CD14-positive monocyte (primary cell): ENCODE measurements around the gene WNT7A. TPM values are rescaled to one million over a fixed set of nuclear protein-coding genes. Genes with fewer than 3 reads are reported as not detected.

Experiments used
- DNase-seq, 3 donors: peaks; one replicate each; pipeline ENCODE4 v3.0.0-alpha.2; 2011 to 2022
- H2AFZ ChIP-seq: 2 replicates; pipeline ENCODE4 v1.6.0; 2012; ENCODE audit warnings: mild to moderate bottlenecking, low read depth, low read length, inconsistent platforms; ENCODE audit not compliant: insufficient read depth, poor library complexity, severe bottlenecking
- H3K27ac ChIP-seq, 2 donors: 1 replicate in 1 of 2; 2 replicates in 1 of 2; pipeline ENCODE4 v1.5.1; 2012 to 2013; ENCODE audit warnings: low read length in 2 of 2, control low read depth in 1 of 2, inconsistent platforms in 1 of 2, low read depth in 1 of 2, mild to moderate bottlenecking in 1 of 2
- H3K27me3 ChIP-seq, 2 donors: one replicate each; pipeline versions ENCODE4 v1.6.0 to v1.6.1; 2011 to 2013; ENCODE audit warnings: low read length in 2 of 2; ENCODE audit not compliant: control insufficient read depth in 2 of 2, insufficient read depth in 2 of 2
- H3K36me3 ChIP-seq, 2 donors: replicated peaks in 1 of 2; 1 replicate in 1 of 2; 2 replicates in 1 of 2; pipeline versions ENCODE4 v1.5.1 to v1.6.1; 2012 to 2013; ENCODE audit warnings: low read length in 2 of 2, control low read depth in 1 of 2, inconsistent platforms in 1 of 2, mild to moderate bottlenecking in 1 of 2; ENCODE audit not compliant: insufficient read depth in 2 of 2, control insufficient read depth in 1 of 2
- H3K4me1 ChIP-seq, 2 donors: 1 replicate in 1 of 2; 2 replicates in 1 of 2; pipeline versions ENCODE4 v1.5.1 to v1.6.1; 2012 to 2013; ENCODE audit warnings: low read length in 2 of 2, control low read depth in 1 of 2, inconsistent platforms in 1 of 2, mild to moderate bottlenecking in 1 of 2, moderate library complexity in 1 of 2; ENCODE audit not compliant: insufficient read depth in 2 of 2, control insufficient read depth in 1 of 2
- H3K4me2 ChIP-seq: replicated peaks from 2 replicates; pipeline ENCODE3; 2012; ENCODE audit warnings: low read length, moderate library complexity, mild to moderate bottlenecking; ENCODE audit not compliant: poor library complexity, severe bottlenecking; ENCODE audit errors: extremely low read depth
- H3K4me3 ChIP-seq, 3 experiments: fragments of 200-600 bp in 1 of 3; sonication (generic) in 1 of 3; replicated peaks in 1 of 3; 1 replicate in 2 of 3; 2 replicates in 1 of 3; pipeline ENCODE4 v1.5.1; 2011 to 2013; ENCODE audit warnings: low read length in 3 of 3, mild to moderate bottlenecking in 3 of 3, control low read depth in 2 of 3, low read depth in 2 of 3, inconsistent platforms in 1 of 3, moderate library complexity in 1 of 3
- H3K79me2 ChIP-seq: 2 replicates; pipeline ENCODE4 v1.6.0; 2012; ENCODE audit warnings: mild to moderate bottlenecking, control low read depth, inconsistent platforms, low read length, moderate library complexity; ENCODE audit not compliant: insufficient read depth
- H3K9ac ChIP-seq: 2 replicates; pipeline ENCODE4 v1.6.0; 2017; ENCODE audit warnings: low read length, mild to moderate bottlenecking; ENCODE audit not compliant: insufficient read depth, poor library complexity, severe bottlenecking
- H3K9me3 ChIP-seq, 2 donors: replicated peaks in 1 of 2; 1 replicate in 1 of 2; 2 replicates in 1 of 2; pipeline versions ENCODE4 v1.5.1 to v1.6.1; 2012 to 2013; ENCODE audit warnings: low read length in 2 of 2, control low read depth in 1 of 2; ENCODE audit not compliant: control insufficient read depth in 1 of 2, insufficient read depth in 1 of 2
- H4K20me1 ChIP-seq: 2 replicates; pipeline ENCODE4 v1.6.0; 2012; ENCODE audit warnings: mild to moderate bottlenecking, low read length, control low read depth, moderate library complexity; ENCODE audit not compliant: insufficient read depth
- H3K27ac Mint-ChIP-seq, 7 donors: one replicate each; pipeline ENCODE4 v1.8.0; 2020; ENCODE audit warnings: mild to moderate bottlenecking in 7 of 7, mixed read lengths in 7 of 7, moderate library complexity in 6 of 7, inconsistent platforms in 2 of 7
- H3K27me3 Mint-ChIP-seq, 3 donors: one replicate each; pipeline ENCODE4 v1.8.0; 2021 to 2022; ENCODE audit warnings: low read depth in 3 of 3, mild to moderate bottlenecking in 3 of 3, mixed read lengths in 3 of 3, moderate library complexity in 3 of 3, inconsistent platforms in 1 of 3
- H3K36me3 Mint-ChIP-seq, 2 donors: one replicate each; pipeline ENCODE4 v1.8.0; 2020; ENCODE audit warnings: mixed read lengths in 2 of 2, inconsistent platforms in 1 of 2, mild to moderate bottlenecking in 1 of 2
- H3K4me1 Mint-ChIP-seq: one replicate; pipeline ENCODE4 v1.8.0; 2020; ENCODE audit warnings: mild to moderate bottlenecking, mixed read lengths
- H3K4me3 Mint-ChIP-seq, 2 donors: one replicate each; pipeline ENCODE4 v1.8.0; 2020; ENCODE audit warnings: mild to moderate bottlenecking in 2 of 2, mixed read lengths in 2 of 2, moderate library complexity in 1 of 2
- H3K9me3 Mint-ChIP-seq, 7 donors: one replicate each; pipeline ENCODE4 v1.8.0; 2020 to 2022; ENCODE audit warnings: mixed read lengths in 7 of 7, mild to moderate bottlenecking in 6 of 7, moderate library complexity in 6 of 7, inconsistent platforms in 2 of 7
- WGBS: methylation state at CpG from one replicate; pipeline ENCODE4 v1.1.5; 2013; ENCODE audit warnings: missing lambda C conversion rate; ENCODE audit not compliant: insufficient coverage; 5-methylcytosine and 5-hydroxymethylcytosine counted together
- intact Hi-C, 2 donors: fragments of 100-400 bp; cut with micrococcal nuclease; formaldehyde crosslinking; loops; one replicate each; pipeline versions ENCODE4 v1.15.0 to v1.15.1; 2023
- polyA plus RNA-seq, 3 donors: library from polyadenylated mRNA; depleted of rRNA in 1 of 3; unstranded in 2 of 3; stranded (reverse) in 1 of 3; fragments of 300-500 nt in 2 of 3; fragments of >200 nt in 1 of 3; fragmentation: Illumina TruSeq in 2 of 3; gene quantifications; 1 replicate in 2 of 3; 2 replicates in 1 of 3; pipeline ENCODE4 v1.2.3, GENCODE V29; 2012 to 2021
- TF ChIP-seq, protein P1 (sequence below): fragments of 200-600 bp; IDR thresholded peaks from one replicate; pipeline ENCODE4 v1.8.0; 2022; ENCODE audit warnings: antibody characterized with exemption, mild to moderate bottlenecking

WNT7A gene
- polyA plus RNA-seq, 3 donors = not detected

DNA sequence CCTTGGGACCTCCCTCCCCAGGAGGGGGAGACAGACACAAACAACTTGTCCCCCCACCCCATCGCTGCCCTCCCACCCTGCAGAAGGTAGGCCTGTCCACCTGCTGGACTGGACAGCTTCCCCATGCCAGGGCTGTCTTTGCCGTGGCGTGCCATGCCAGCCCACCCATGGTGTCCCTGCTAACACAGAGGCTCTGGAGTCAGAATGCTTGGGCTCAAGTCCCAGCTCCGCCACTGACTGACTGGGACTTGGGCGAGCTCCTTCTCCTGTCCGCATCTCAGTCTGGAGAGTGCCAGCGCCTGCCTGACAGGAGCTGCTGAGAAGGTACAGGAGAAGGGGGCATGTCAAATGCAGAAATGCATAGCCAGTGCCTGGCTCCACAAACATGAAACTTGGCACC, 23.9 kb downstream of the WNT7A start:
- no peaks in the 10 kb centered on the region for H4K20me1 ChIP-seq
- no peak for DNase-seq
- H3K27me3 ChIP-seq = no peaks in the 10 kb centered on the region
- H2AFZ ChIP-seq = no peak overlapping the region
- no peak overlapping the region for H3K4me3 Mint-ChIP-seq
- peaks cover 0 to 12% (median 4%) of the 10 kb centered on the region in 7 donors for H3K9me3 Mint-ChIP-seq
- no peaks in the 10 kb centered on the region for H3K36me3 Mint-ChIP-seq
- H3K4me1 Mint-ChIP-seq = peaks cover 4% of the 10 kb centered on the region
- no peaks in the 10 kb centered on the region for H3K79me2 ChIP-seq
- H3K4me2 ChIP-seq = no peak overlapping the region
- no peak overlapping the region for H3K27ac Mint-ChIP-seq
- no peak overlapping the region for H3K9ac ChIP-seq
- no peaks in the 10 kb centered on the region for H3K36me3 ChIP-seq
- 100% methylated on average over 5 of the region's 7 CpGs for WGBS
- H3K9me3 ChIP-seq = no peaks in the 10 kb centered on the region
- no peak overlapping the region for H3K4me3 ChIP-seq
- TF ChIP-seq, protein P1, sequence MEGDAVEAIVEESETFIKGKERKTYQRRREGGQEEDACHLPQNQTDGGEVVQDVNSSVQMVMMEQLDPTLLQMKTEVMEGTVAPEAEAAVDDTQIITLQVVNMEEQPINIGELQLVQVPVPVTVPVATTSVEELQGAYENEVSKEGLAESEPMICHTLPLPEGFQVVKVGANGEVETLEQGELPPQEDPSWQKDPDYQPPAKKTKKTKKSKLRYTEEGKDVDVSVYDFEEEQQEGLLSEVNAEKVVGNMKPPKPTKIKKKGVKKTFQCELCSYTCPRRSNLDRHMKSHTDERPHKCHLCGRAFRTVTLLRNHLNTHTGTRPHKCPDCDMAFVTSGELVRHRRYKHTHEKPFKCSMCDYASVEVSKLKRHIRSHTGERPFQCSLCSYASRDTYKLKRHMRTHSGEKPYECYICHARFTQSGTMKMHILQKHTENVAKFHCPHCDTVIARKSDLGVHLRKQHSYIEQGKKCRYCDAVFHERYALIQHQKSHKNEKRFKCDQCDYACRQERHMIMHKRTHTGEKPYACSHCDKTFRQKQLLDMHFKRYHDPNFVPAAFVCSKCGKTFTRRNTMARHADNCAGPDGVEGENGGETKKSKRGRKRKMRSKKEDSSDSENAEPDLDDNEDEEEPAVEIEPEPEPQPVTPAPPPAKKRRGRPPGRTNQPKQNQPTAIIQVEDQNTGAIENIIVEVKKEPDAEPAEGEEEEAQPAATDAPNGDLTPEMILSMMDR = no peak
- peaks cover under 1 to 4% (median 2%) of the 10 kb centered on the region in 3 donors for H3K27me3 Mint-ChIP-seq
- no peak overlapping the region for H3K27ac ChIP-seq
- intact Hi-C loops = no loop called here
- H3K4me1 ChIP-seq = no peaks in the 10 kb centered on the region

DNA sequence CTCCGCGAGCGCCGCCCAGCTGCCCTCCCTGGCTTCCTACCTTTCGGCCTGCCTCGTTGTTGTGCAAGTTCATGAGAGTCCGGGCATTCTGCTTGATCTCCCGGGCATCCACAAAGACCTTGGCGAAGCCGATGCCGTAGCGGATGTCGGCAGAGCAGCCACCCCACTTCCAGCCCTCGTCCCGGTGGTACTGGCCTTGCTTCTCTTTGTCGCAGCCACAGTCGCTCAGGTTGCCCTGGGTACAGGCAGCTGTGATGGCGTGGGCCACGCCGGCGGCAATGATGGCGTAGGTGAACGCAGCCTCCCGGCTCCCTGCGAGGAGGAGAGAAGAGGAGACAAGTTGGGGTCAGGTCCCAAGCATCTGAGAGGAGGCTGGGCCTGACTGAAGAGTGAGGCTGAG, 25.4 kb downstream of the WNT7A start:
- DNase-seq = no peak
- Mint-ChIP-seq H3K4me1 (peaks cover 4% of the 10 kb centered on the region), H3K27ac (no peak overlapping the region), H3K9me3 (peaks cover 0 to 12% (median 4%) of the 10 kb centered on the region in 7 donors), H3K27me3 (peaks cover 2 to 5% (median 3%) of the 10 kb centered on the region in 3 donors), H3K4me3 (no peak overlapping the region), H3K36me3 (no peaks in the 10 kb centered on the region)
- H3K9me3 ChIP-seq = no peaks in the 10 kb centered on the region
- no peaks in the 10 kb centered on the region for H3K27me3 ChIP-seq
- H3K79me2 ChIP-seq = no peaks in the 10 kb centered on the region
- no peak overlapping the region for H3K4me3 ChIP-seq
- no peaks in the 10 kb centered on the region for H3K36me3 ChIP-seq
- H3K27ac ChIP-seq = no peak overlapping the region
- H2AFZ ChIP-seq = no peak overlapping the region
- WGBS = 96% methylated on average over 20 of the region's 25 CpGs
- H3K9ac ChIP-seq = no peak overlapping the region
- H4K20me1 ChIP-seq = no peaks in the 10 kb centered on the region
- no peaks in the 10 kb centered on the region for H3K4me1 ChIP-seq
- TF ChIP-seq, protein P1 = no peak
- intact Hi-C loops = no loop called here
- H3K4me2 ChIP-seq = no peak overlapping the region
